HepG2 (cell line): Measurements from ENCODE around the gene TAGLN. TPM values are rescaled to one million over a fixed set of nuclear protein-coding genes. Genes with fewer than 3 reads are reported as not detected.

Experiments
- KLF16 ChIP-seq, 2 experiments: sonication (generic) in 1 of 2; formaldehyde crosslinking in 1 of 2; IDR thresholded peaks; 2 replicates each; pipeline versions ENCODE4 v1.6.1 to v1.8.0; 2016 to 2023; ENCODE audit warnings: missing genetic modification reagents in 2 of 2, missing compliant biosample characterization in 1 of 2
- MYPOP ChIP-seq: sonication (generic); formaldehyde crosslinking; IDR thresholded peaks from 2 replicates; pipeline ENCODE4 v1.8.1; 2023; ENCODE audit warnings: mild to moderate bottlenecking, moderate library complexity, missing genetic modification reagents
- NFE2 ChIP-seq: sonication (generic); formaldehyde crosslinking; IDR thresholded peaks from 2 replicates; pipeline ENCODE4 v1.4.0; 2020; ENCODE audit warnings: missing genetic modification reagents
- POGK ChIP-seq: sonication (generic); formaldehyde crosslinking; conservative IDR thresholded peaks from 2 replicates; pipeline ENCODE4 v1.8.0; 2022; ENCODE audit warnings: mild to moderate bottlenecking, moderate library complexity, missing genetic modification reagents
- RARG ChIP-seq: sonication (generic); formaldehyde crosslinking; IDR thresholded peaks from 2 replicates; pipeline ENCODE4 v1.4.0; 2020; ENCODE audit warnings: low read depth, mild to moderate bottlenecking, missing genetic modification reagents
- RCOR2 ChIP-seq: IDR thresholded peaks from 2 replicates; pipeline ENCODE4 v1.6.1; 2016; ENCODE audit warnings: missing biosample characterization, missing genetic modification reagents
- RXRB ChIP-seq: IDR thresholded peaks from 2 replicates; pipeline ENCODE4 v1.6.1; 2016; ENCODE audit warnings: borderline replicate concordance, missing genetic modification reagents, missing compliant biosample characterization
- SIX4 ChIP-seq: sonication (generic); formaldehyde crosslinking; IDR thresholded peaks from 2 replicates; pipeline ENCODE4 v1.4.0; 2020; ENCODE audit warnings: missing genetic modification reagents
- SOX13 ChIP-seq, 3 experiments: fragments of 450-650 bp in 1 of 3; sonication (generic) in 1 of 3; formaldehyde crosslinking in 1 of 3; IDR thresholded peaks in 2 of 3; conservative IDR thresholded peaks in 1 of 3; 2 replicates each; pipeline versions ENCODE4 v1.5.0 to v1.6.1; 2016 to 2020; ENCODE audit warnings: antibody characterized with exemption in 1 of 3, mild to moderate bottlenecking in 1 of 3, missing compliant biosample characterization in 1 of 3, missing genetic modification reagents in 1 of 3, moderate library complexity in 1 of 3
- TBP ChIP-seq: sonication (generic); formaldehyde crosslinking; IDR thresholded peaks from 2 replicates; pipeline ENCODE4 v1.5.0; 2020; ENCODE audit warnings: missing genetic modification reagents
- ZBTB21 ChIP-seq: sonication (generic); formaldehyde crosslinking; IDR thresholded peaks from 2 replicates; pipeline ENCODE4 v1.4.0; 2020; ENCODE audit warnings: missing genetic modification reagents
- ZFP36L2 ChIP-seq: sonication (generic); formaldehyde crosslinking; IDR thresholded peaks from 2 replicates; pipeline ENCODE4 v1.4.0; 2020; ENCODE audit warnings: missing genetic modification reagents
- ZNF224 ChIP-seq: sonication (generic); formaldehyde crosslinking; IDR thresholded peaks from 2 replicates; pipeline ENCODE4 v1.5.0; 2020; ENCODE audit warnings: mild to moderate bottlenecking, missing genetic modification reagents
- ZNF333 ChIP-seq: sonication (generic); formaldehyde crosslinking; IDR thresholded peaks from 2 replicates; pipeline ENCODE4 v1.4.0; 2020; ENCODE audit warnings: mild to moderate bottlenecking, missing genetic modification reagents, borderline replicate concordance
- ZNF350 ChIP-seq: sonication (generic); formaldehyde crosslinking; IDR thresholded peaks from 2 replicates; pipeline ENCODE4 v1.4.0; 2020; ENCODE audit warnings: mild to moderate bottlenecking, low read depth, missing genetic modification reagents, borderline replicate concordance
- ZNF510 ChIP-seq: sonication (generic); formaldehyde crosslinking; IDR thresholded peaks from 2 replicates; pipeline ENCODE4 v1.4.0; 2020; ENCODE audit warnings: low read depth, mild to moderate bottlenecking, missing genetic modification reagents
- ZNF749 ChIP-seq: sonication (generic); formaldehyde crosslinking; IDR thresholded peaks from 2 replicates; pipeline ENCODE4 v1.8.0; 2022; ENCODE audit warnings: mild to moderate bottlenecking, missing genetic modification reagents, moderate library complexity, borderline replicate concordance
- polyA plus RNA-seq, 8 experiments: library from polyadenylated mRNA; depleted of rRNA in 3 of 8; stranded (reverse) in 7 of 8; unstranded in 1 of 8; fragments of >200 nt; fragmentation: Illumina TruSeq in 4 of 8; extraction: Trizol in 4 of 8; gene quantifications; 2 replicates each; pipeline versions ENCODE4 v1.2.1 to v1.2.3, GENCODE V29; 2011 to 2016; ENCODE audit warnings: low read depth in 4 of 8, missing spikeins in 1 of 8, mixed read lengths in 1 of 8; ENCODE audit not compliant: insufficient read depth in 1 of 8
- total RNA-seq, 5 experiments: library from RNA; depleted of rRNA; stranded (reverse); fragments of >200 nt; fragmentation: Illumina TruSeq; extraction: Trizol; gene quantifications; 2 replicates each; pipeline ENCODE4 v1.2.3, GENCODE V29; 2016; ENCODE audit warnings: low read depth in 1 of 5
- TF ChIP-seq, protein P1 (sequence below), 2 experiments: sonication (generic) in 1 of 2; formaldehyde crosslinking in 1 of 2; IDR thresholded peaks; 2 replicates each; pipeline versions ENCODE4 v1.6.1 to v1.9.0; 2014 to 2022; ENCODE audit warnings: antibody characterized with exemption in 1 of 2, borderline replicate concordance in 1 of 2, inconsistent platforms in 1 of 2, low read depth in 1 of 2, missing genetic modification reagents in 1 of 2

TAGLN gene
- total and polyA plus RNA-seq, 2 of the 13 experiments (the other 11 are each of a cell fraction or from before 2014, with no cell fraction given) = 12.6 to 75.4 TPM

DNA sequence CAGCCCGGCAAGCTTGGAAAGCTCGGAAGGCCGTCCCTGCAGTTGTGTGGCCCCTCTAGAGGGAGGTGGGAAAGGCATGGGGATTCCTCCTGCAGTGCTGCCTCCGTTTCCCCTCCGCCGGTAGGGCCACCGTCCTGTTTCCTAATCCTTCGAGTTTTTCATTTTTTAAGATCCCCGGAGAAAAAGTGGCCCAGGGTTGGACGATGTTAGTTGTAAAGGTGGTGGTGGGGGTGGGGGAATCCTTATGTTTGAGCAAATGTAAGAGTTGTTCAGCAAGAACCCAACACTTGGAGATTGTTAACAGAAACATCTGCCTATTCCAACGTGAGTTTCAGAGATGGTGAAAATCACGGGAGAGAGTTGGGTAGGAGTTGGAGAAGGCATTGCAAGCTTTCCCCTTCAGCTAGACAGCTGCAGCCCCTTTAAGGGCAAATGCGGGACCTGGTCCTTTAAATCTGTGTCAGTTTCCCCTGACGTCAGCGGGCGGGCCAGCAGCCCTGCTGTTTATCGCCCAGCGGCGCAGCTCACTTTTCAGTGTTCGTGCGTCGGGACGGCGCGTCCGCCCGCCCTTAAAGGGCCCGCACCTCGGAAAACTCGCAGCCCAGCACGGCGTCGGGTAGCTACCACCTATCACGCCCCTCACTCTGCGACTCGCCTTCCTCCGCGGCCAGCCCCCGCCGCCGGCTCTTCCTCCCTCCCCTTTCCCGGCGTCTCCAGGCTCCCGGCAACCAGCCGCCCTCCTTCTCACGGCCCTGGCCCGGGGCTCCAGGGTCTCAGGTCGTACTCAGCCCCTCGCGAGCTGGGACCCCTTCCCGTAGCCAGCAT, 20.7 kb upstream of the TAGLN start, which contains the start of gene SIDT2 (continued):
- TF ChIP-seq, protein P1, sequence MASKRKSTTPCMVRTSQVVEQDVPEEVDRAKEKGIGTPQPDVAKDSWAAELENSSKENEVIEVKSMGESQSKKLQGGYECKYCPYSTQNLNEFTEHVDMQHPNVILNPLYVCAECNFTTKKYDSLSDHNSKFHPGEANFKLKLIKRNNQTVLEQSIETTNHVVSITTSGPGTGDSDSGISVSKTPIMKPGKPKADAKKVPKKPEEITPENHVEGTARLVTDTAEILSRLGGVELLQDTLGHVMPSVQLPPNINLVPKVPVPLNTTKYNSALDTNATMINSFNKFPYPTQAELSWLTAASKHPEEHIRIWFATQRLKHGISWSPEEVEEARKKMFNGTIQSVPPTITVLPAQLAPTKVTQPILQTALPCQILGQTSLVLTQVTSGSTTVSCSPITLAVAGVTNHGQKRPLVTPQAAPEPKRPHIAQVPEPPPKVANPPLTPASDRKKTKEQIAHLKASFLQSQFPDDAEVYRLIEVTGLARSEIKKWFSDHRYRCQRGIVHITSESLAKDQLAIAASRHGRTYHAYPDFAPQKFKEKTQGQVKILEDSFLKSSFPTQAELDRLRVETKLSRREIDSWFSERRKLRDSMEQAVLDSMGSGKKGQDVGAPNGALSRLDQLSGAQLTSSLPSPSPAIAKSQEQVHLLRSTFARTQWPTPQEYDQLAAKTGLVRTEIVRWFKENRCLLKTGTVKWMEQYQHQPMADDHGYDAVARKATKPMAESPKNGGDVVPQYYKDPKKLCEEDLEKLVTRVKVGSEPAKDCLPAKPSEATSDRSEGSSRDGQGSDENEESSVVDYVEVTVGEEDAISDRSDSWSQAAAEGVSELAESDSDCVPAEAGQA (IDR thresholded peaks at IDR 0.05; ENCODE audit: low read depth) = no peak
- TF ChIP-seq, protein P1 (CRISPR knock-in tag; IDR thresholded peaks at IDR 0.05; ENCODE audit: borderline replicate concordance) = no peak
- no peak for TF ChIP-seq POGK (CRISPR knock-in tag)
- no peak for TF ChIP-seq ZFP36L2 (CRISPR knock-in tag)
- TF ChIP-seq MYPOP (CRISPR knock-in tag) = peak; percentile 75; the same call in 1 of the 2 replicates
- TF ChIP-seq ZNF749 (CRISPR knock-in tag) = no peak
- TF ChIP-seq RARG (CRISPR knock-in tag) = no peak
- no peak for TF ChIP-seq SOX13 (IDR thresholded peaks at IDR 0.05)
- TF ChIP-seq SOX13 (CRISPR knock-in tag; conservative IDR thresholded peaks at IDR 0.05 in 1 of 2, IDR thresholded peaks at IDR 0.05 in 1 of 2) = peak in 1 of 2 experiments; percentile 39; a peak in 2 of 4 replicates
- TF ChIP-seq TBP (CRISPR knock-in tag) = no peak
- no peak for TF ChIP-seq NFE2 (CRISPR knock-in tag)
- TF ChIP-seq KLF16 (CRISPR knock-in tag; IDR thresholded peaks at IDR 0.05) = peak in 1 of 2 experiments; percentile 59; a peak in 1 of 4 replicates
- TF ChIP-seq RXRB (CRISPR knock-in tag) = 0 out of 2 replicates have a peak, but pooled peaks have one; percentile 20
- peak; percentile 54; the same call in 1 of the 2 replicates for TF ChIP-seq SIX4
- no peak for TF ChIP-seq RCOR2 (CRISPR knock-in tag)
- no peak for TF ChIP-seq ZBTB21 (CRISPR knock-in tag)
- no peak for TF ChIP-seq ZNF224 (CRISPR knock-in tag)
- TF ChIP-seq ZNF333 (CRISPR knock-in tag) = no peak
- TF ChIP-seq ZNF350 = no peak
- TF ChIP-seq ZNF510 = no peak
